Uterus (tissue), 4 donors: ENCODE results near the gene HBQ1. TPM values are rescaled to one million over a fixed set of nuclear protein-coding genes. Genes with fewer than 3 reads are reported as not detected.
"Not testable (repeated sequence)": the region's sequence is repeated elsewhere in the genome, so short reads cannot be mapped to it uniquely, and the experiment has no call there.

ENCODE experiments used
- DNase-seq, 2 donors: peaks; one replicate each; pipeline ENCODE4 v3.0.0-alpha.2; 2019 to 2020
- H3K27ac ChIP-seq, 2 donors: fragments of 200-600 bp; sonication (generic); 1 replicate in 1 of 2; 2 replicates in 1 of 2; pipeline ENCODE4 v1.5.1; 2016 to 2018
- H3K27me3 ChIP-seq, 2 donors: fragments of 200-600 bp; sonication (generic); one replicate each; pipeline ENCODE4 v1.5.1; 2018 to 2019; ENCODE audit warnings: control low read depth in 1 of 2
- H3K36me3 ChIP-seq, 2 donors: fragments of 200-600 bp; sonication (generic); one replicate each; pipeline ENCODE4 v1.5.1; 2019; ENCODE audit warnings: control low read depth in 1 of 2
- H3K4me1 ChIP-seq, 2 donors: fragments of 200-600 bp; sonication (generic); one replicate each; pipeline ENCODE4 v1.5.1; 2018 to 2019; ENCODE audit warnings: control low read depth in 1 of 2
- H3K4me3 ChIP-seq, 2 donors: fragments of 200-600 bp; sonication (generic); 1 replicate in 1 of 2; 2 replicates in 1 of 2; pipeline ENCODE4 v1.5.1; 2018 to 2019; ENCODE audit warnings: mild to moderate bottlenecking in 1 of 2
- H3K9me3 ChIP-seq, 2 donors: fragments of 200-600 bp; sonication (generic); one replicate each; pipeline ENCODE4 v1.5.1; 2019; ENCODE audit warnings: control low read depth in 1 of 2
- POLR2A ChIP-seq, 2 donors: fragments of 450-650 bp; IDR thresholded peaks; one replicate each; pipeline ENCODE4 v1.6.1; 2016; ENCODE audit warnings: antibody characterized with exemption in 2 of 2, mild to moderate bottlenecking in 1 of 2, moderate library complexity in 1 of 2
- intact Hi-C: fragments of 100-400 bp; cut with DNase I; formaldehyde crosslinking; loops from one replicate; pipeline ENCODE4 v1.15.1; 2023; ENCODE audit warnings: low total_unique reads
- total RNA-seq, 4 donors: library from RNA; depleted of rRNA in 3 of 4; stranded (reverse); fragments of >200 nt in 3 of 4; gene quantifications; one replicate each; pipeline versions ENCODE4 v1.1.0 to v1.2.4, GENCODE V29; 2014 to 2023
- TF ChIP-seq, protein P1 (sequence below), 4 experiments: fragments of 200-600 bp in 2 of 4; fragments of 450-650 bp in 2 of 4; sonication (generic) in 2 of 4; IDR thresholded peaks; one replicate each; pipeline ENCODE4 v1.5.1; 2016 to 2019; ENCODE audit warnings: antibody characterized with exemption in 4 of 4, mild to moderate bottlenecking in 2 of 4, moderate library complexity in 1 of 4
- donor health status: DM: yes; HTN: yes; CAD: no.

The HBQ1 gene
- total RNA-seq, 4 donors from 2014 or later, result 4.1 TPM; not detected in 3

DNA sequence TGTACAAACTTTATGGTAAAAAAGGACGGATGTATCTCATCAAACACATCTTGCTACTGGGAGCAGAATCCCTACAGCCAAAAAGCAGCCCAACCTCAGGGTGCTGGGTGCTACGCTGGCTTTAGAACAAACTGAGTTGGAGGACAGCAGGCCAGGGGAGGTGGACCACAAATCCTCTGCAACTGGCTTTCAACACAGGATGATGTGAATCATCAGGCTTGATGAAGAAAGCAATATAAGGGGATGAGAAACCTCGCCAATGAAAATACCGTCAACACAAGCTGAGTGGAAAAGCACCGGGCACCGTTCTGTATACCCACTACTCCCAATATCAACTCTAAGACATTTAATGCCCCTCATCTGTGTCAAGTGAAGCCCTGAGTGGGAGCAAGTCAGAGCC, 14.3 kb downstream of the HBQ1 start:
- intact Hi-C loops, result no loop called here
- no peaks in the 10 kb centered on the region for H3K27me3 ChIP-seq
- TF ChIP-seq POLR2A (IDR thresholded peaks at IDR 0.05), result no peak
- TF ChIP-seq, protein P1, sequence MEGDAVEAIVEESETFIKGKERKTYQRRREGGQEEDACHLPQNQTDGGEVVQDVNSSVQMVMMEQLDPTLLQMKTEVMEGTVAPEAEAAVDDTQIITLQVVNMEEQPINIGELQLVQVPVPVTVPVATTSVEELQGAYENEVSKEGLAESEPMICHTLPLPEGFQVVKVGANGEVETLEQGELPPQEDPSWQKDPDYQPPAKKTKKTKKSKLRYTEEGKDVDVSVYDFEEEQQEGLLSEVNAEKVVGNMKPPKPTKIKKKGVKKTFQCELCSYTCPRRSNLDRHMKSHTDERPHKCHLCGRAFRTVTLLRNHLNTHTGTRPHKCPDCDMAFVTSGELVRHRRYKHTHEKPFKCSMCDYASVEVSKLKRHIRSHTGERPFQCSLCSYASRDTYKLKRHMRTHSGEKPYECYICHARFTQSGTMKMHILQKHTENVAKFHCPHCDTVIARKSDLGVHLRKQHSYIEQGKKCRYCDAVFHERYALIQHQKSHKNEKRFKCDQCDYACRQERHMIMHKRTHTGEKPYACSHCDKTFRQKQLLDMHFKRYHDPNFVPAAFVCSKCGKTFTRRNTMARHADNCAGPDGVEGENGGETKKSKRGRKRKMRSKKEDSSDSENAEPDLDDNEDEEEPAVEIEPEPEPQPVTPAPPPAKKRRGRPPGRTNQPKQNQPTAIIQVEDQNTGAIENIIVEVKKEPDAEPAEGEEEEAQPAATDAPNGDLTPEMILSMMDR (IDR thresholded peaks at IDR 0.05), result no peak
- no peak for DNase-seq
- H3K36me3 ChIP-seq, result no peaks in the 10 kb centered on the region
- no peak overlapping the region for H3K27ac ChIP-seq
- no peaks in the 10 kb centered on the region for H3K9me3 ChIP-seq
- H3K4me3 ChIP-seq, result no peak overlapping the region
- no peaks in the 10 kb centered on the region for H3K4me1 ChIP-seq

DNA sequence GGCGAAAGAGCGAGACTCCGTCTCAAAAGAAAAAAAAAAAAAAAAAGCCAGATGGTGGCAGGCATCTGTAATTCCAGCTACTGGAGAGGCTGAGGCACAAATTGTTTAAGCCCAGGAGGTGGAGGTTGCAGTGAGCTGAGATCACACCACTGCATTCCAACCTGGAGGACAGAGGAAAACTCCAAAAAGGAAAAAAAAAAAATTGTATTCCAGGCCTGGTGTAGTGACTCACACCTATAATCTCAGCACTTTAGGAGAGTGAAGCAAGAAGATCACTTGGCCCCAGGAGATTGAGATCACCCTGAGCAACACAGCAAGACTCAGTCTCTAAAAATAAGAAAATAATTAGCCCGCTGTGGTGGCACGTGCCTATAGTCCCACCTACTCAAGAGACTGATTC, 20.1 kb downstream of the HBQ1 start:
- TF ChIP-seq POLR2A (IDR thresholded peaks at IDR 0.05), result no peak
- TF ChIP-seq, protein P1 (IDR thresholded peaks at IDR 0.05), result no peak

DNA sequence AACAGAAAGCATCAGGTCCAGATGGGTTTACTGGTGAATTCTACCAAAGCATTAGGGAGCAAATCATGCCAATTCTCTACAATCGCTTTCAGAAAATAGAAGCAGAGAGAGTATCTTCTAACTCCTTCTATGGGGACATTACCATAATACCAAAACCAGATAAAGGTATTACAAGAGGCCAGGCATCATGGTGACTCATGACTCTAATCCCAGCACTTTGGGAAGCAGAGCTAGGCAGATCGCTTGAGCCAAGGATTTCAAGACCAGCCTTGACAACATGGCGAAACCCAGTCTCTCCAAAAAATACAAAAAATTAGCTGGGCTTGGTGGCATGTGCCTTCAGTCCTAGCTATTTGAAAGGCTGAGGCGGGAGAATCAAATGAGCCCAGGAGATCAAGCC, 23.0 kb downstream of the HBQ1 start:
- no peak overlapping the region for H3K4me3 ChIP-seq
- no peaks in the 10 kb centered on the region for H3K4me1 ChIP-seq
- TF ChIP-seq POLR2A (IDR thresholded peaks at IDR 0.05), result no peak
- TF ChIP-seq, protein P1 (IDR thresholded peaks at IDR 0.05), result no peak
- H3K27me3 ChIP-seq, result no peaks in the 10 kb centered on the region
- H3K9me3 ChIP-seq, result no peaks in the 10 kb centered on the region
- no peaks in the 10 kb centered on the region for H3K36me3 ChIP-seq
- DNase-seq, result no peak
- H3K27ac ChIP-seq, result no peak overlapping the region
- intact Hi-C loops, result no loop called here

More for the DNA sequence above, 20.1 kb downstream of the HBQ1 start:
- no peaks in the 10 kb centered on the region for H3K4me1 ChIP-seq
- intact Hi-C loops, result no loop called here
- no peak for DNase-seq
- no peaks in the 10 kb centered on the region for H3K9me3 ChIP-seq
- H3K4me3 ChIP-seq, result no peak overlapping the region
- H3K27ac ChIP-seq, result no peak overlapping the region
- H3K36me3 ChIP-seq, result no peaks in the 10 kb centered on the region
- H3K27me3 ChIP-seq, result no peaks in the 10 kb centered on the region

GRCh38 chr16:204046-204445, 23.8 kb downstream of the HBQ1 start:
- H3K9me3 ChIP-seq, H3K27me3 ChIP-seq, DNase-seq, H3K36me3 ChIP-seq, H3K4me1 ChIP-seq, intact Hi-C loops, H3K27ac ChIP-seq, H3K4me3 ChIP-seq: not testable (repeated sequence)

- intact Hi-C loops, H3K27ac ChIP-seq, H3K9me3 ChIP-seq, H3K4me1 ChIP-seq, H3K4me3 ChIP-seq, H3K36me3 ChIP-seq, H3K27me3 ChIP-seq, DNase-seq: not testable (repeated sequence)
Measured at GRCh38 chr16:209359-209758, 29.1 kb downstream of the HBQ1 start.

DNA sequence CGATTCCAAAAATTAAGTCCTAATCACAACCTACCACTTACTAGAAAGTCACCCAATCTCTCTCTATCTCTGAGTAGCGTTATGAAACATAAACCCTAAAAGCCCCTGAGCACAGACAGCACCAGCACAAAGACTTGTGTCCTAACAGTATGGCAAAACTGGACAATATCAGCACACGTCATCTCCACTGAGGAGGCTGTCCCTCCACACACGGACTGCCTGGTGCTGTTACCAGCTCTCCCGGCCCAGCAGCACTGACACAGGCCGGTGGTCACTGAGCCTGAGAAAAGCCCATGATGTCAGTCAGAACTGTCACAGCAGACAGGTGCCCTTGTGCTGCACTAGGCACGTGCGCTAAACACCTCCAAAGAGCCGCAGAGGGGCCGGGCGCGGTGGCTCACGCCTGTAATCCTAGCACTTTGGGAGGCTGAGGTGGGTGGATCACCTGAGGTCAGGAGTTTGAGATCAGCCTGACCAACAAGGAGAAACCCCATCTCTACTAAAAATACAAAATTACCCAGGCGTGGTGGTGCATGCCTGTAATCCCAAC, 31.4 kb downstream of the HBQ1 start:
- H3K9me3 ChIP-seq, intact Hi-C loops, H3K27ac ChIP-seq, H3K36me3 ChIP-seq, H3K4me3 ChIP-seq, H3K27me3 ChIP-seq, H3K4me1 ChIP-seq, DNase-seq: not testable (repeated sequence)

DNA sequence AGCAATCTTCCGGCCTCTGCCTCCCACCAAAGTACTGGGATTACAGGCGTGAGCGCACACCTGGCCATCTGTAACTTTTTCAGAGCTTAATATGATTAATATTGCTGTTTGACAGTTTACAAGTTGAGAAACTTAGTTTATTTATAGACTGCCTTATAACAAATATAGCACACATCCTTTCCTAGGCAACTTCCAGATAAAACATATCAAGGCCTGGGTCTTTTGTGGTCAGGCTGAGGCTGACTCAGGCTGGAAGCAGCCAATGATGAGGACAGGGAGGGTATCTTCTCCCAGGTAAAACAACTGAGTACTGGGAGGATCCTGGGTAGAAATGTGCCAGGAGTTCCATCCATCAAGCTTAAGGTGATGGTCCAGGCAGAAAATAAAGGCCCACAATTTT, 32.7 kb downstream of the HBQ1 start:
- H3K9me3 ChIP-seq, result no peaks in the 10 kb centered on the region
- H3K27ac ChIP-seq, result no peak overlapping the region
- H3K27me3 ChIP-seq, result no peaks in the 10 kb centered on the region
- H3K4me3 ChIP-seq, result no peak overlapping the region
- intact Hi-C loops, result no loop called here
- H3K4me1 ChIP-seq, result no peaks in the 10 kb centered on the region
- no peak for TF ChIP-seq POLR2A (IDR thresholded peaks at IDR 0.05)
- TF ChIP-seq, protein P1 (IDR thresholded peaks at IDR 0.05), result no peak
- no peaks in the 10 kb centered on the region for H3K36me3 ChIP-seq
- no peak for DNase-seq
